IMR-90 (cell line): Measurements from ENCODE around the gene RHOBTB3.

Experiments used
- CEBPB ChIP-seq: IDR thresholded peaks from 2 replicates; pipeline ENCODE4 v1.6.1; 2012; ENCODE audit warnings: low read depth, low read length, improper control_type of control experiment
- FOS ChIP-seq: fragments of 150-350 bp; IDR thresholded peaks from 2 replicates; pipeline ENCODE4 v1.6.1; 2016; ENCODE audit warnings: low read depth, low read length
- POLR2A ChIP-seq: IDR thresholded peaks from 2 replicates; pipeline ENCODE4 v1.6.1; 2012; ENCODE audit warnings: mild to moderate bottlenecking, low read depth, low read length
- RAD21 ChIP-seq: IDR thresholded peaks from 2 replicates; pipeline ENCODE4 v1.6.1; 2012; ENCODE audit warnings: low read length, improper control_type of control experiment
- RCOR1 ChIP-seq: IDR thresholded peaks from 2 replicates; pipeline ENCODE4 v1.6.1; 2012; ENCODE audit warnings: mild to moderate bottlenecking, low read length, improper control_type of control experiment; ENCODE audit not compliant: insufficient replicate concordance
- RFX5 ChIP-seq: IDR thresholded peaks from 2 replicates; pipeline ENCODE4 v1.8.0; 2012; ENCODE audit warnings: low read depth, mild to moderate bottlenecking, low read length, moderate library complexity
- SMC3 ChIP-seq: fragments of 150-350 bp; IDR thresholded peaks from 2 replicates; pipeline ENCODE4 v1.6.1; 2016; ENCODE audit warnings: low read depth, mild to moderate bottlenecking, antibody characterized with exemption, low read length, moderate library complexity
- USF2 ChIP-seq: fragments of 150-350 bp; IDR thresholded peaks from 2 replicates; pipeline ENCODE4 v1.6.1; 2017; ENCODE audit warnings: mild to moderate bottlenecking, antibody characterized with exemption, low read length, low read depth
- TF ChIP-seq, protein P1 (sequence below): conservative IDR thresholded peaks from 2 replicates; pipeline ENCODE4 v1.5.1; 2012; ENCODE audit warnings: mild to moderate bottlenecking, low read depth, low read length, improper control_type of control experiment

DNA sequence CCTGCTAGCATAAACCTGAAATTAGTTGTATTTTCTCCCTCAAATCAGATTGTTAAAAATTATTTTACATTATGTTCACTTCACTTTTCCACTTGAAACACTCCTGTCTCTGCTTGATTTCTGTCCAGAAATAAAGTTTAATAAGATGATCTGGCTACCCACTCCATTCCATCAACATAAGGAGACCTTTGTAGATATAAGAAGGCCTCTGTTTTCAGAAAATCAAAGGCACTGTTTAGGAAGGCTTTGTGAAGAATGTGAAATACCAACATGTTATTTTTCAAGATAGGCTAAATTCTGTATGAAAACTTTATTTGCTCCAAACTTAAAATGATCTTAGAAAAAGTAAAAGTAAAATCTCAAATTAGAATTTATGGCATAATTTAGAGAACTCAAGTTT lies 15.1 kb downstream of the RHOBTB3 start:
- TF ChIP-seq, protein P1, sequence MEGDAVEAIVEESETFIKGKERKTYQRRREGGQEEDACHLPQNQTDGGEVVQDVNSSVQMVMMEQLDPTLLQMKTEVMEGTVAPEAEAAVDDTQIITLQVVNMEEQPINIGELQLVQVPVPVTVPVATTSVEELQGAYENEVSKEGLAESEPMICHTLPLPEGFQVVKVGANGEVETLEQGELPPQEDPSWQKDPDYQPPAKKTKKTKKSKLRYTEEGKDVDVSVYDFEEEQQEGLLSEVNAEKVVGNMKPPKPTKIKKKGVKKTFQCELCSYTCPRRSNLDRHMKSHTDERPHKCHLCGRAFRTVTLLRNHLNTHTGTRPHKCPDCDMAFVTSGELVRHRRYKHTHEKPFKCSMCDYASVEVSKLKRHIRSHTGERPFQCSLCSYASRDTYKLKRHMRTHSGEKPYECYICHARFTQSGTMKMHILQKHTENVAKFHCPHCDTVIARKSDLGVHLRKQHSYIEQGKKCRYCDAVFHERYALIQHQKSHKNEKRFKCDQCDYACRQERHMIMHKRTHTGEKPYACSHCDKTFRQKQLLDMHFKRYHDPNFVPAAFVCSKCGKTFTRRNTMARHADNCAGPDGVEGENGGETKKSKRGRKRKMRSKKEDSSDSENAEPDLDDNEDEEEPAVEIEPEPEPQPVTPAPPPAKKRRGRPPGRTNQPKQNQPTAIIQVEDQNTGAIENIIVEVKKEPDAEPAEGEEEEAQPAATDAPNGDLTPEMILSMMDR, result no peak
- TF ChIP-seq CEBPB (no peak), RAD21 (no peak), RCOR1 (no peak), POLR2A (no peak), RFX5 (no peak), USF2 (no peak), SMC3 (no peak), FOS (no peak)
